SU-DHL-6 (cell line): Measurements from ENCODE around the gene RBP4.

ENCODE experiments used
- H2AFZ ChIP-seq: fragments of 200-600 bp; sonication (generic); 2 replicates; pipeline ENCODE4 v1.6.1; 2014; ENCODE audit warnings: low read depth, mild to moderate bottlenecking, moderate library complexity, mixed read lengths, antibody characterized with exemption, low read length; ENCODE audit not compliant: severe bottlenecking
- H3F3A ChIP-seq: fragments of 200-600 bp; shearing (Covaris generic); 2 replicates; pipeline ENCODE4 v1.6.0; 2016; ENCODE audit warnings: antibody characterized with exemption, mild to moderate bottlenecking; ENCODE audit not compliant: insufficient read depth
- H3K27ac ChIP-seq: fragments of 200-600 bp; sonication (generic); 2 replicates; pipeline ENCODE4 v1.5.1; 2016; ENCODE audit warnings: low read depth, mild to moderate bottlenecking, low read length, moderate library complexity, mixed read lengths
- H3K27me3 ChIP-seq: fragments of 200-600 bp; sonication (generic), shearing (Covaris generic); 2 replicates; pipeline ENCODE4 v1.6.0; 2014; ENCODE audit warnings: mild to moderate bottlenecking, low read length
- H3K36me3 ChIP-seq: fragments of 200-600 bp; sonication (generic); 2 replicates; pipeline ENCODE4 v1.6.1; 2014; ENCODE audit warnings: mild to moderate bottlenecking, low read length, mixed read lengths
- H3K4me2 ChIP-seq: fragments of 300-600, 200-600 bp; shearing (Covaris generic), sonication (generic); 2 replicates; pipeline ENCODE4 v1.6.0; 2014; ENCODE audit warnings: low read length, low read depth, mild to moderate bottlenecking; ENCODE audit not compliant: poor library complexity, severe bottlenecking
- H3K4me3 ChIP-seq: fragments of 200-600 bp; sonication (generic); 2 replicates; pipeline ENCODE4 v1.5.1; 2014; ENCODE audit warnings: antibody characterized with exemption, low read length, mild to moderate bottlenecking, mixed read lengths; ENCODE audit not compliant: insufficient read depth, poor library complexity, severe bottlenecking
- H3K79me2 ChIP-seq: fragments of 200-600 bp; sonication (generic); 2 replicates; pipeline ENCODE4 v1.6.1; 2014; ENCODE audit warnings: mild to moderate bottlenecking, low read length, moderate library complexity; ENCODE audit not compliant: insufficient read depth
- H3K9ac ChIP-seq: fragments of 200-600 bp; sonication (generic); 2 replicates; pipeline ENCODE4 v1.7.0; 2014; ENCODE audit warnings: mild to moderate bottlenecking, low read length
- H3K9me2 ChIP-seq: fragments of 200-600 bp; sonication (generic); replicated peaks from 2 replicates; pipeline ENCODE4 v1.6.1; 2014; ENCODE audit warnings: low read length; ENCODE audit not compliant: insufficient read depth
- H3K9me3 ChIP-seq: fragments of 200-600 bp; sonication (generic); 2 replicates; pipeline ENCODE4 v1.6.1; 2014; ENCODE audit warnings: low read length, mixed read lengths; ENCODE audit not compliant: insufficient read depth
- H4K20me1 ChIP-seq: fragments of 200-600 bp; sonication (generic); 2 replicates; pipeline ENCODE4 v1.6.1; 2014; ENCODE audit warnings: low read depth, mild to moderate bottlenecking, antibody characterized with exemption, low read length, moderate library complexity, mixed read lengths
- EZH2phosphoT487 ChIP-seq: fragments of 200-600 bp; sonication (generic), shearing (Covaris generic); conservative IDR thresholded peaks from 2 replicates; pipeline ENCODE4 v1.6.1; 2018; ENCODE audit warnings: mild to moderate bottlenecking, antibody characterized with exemption, low read length, moderate library complexity, mixed read lengths
- TF ChIP-seq, protein P1 (sequence below): fragments of 200-600 bp; sonication (generic); IDR thresholded peaks from one replicate; pipeline ENCODE4 v1.5.1; 2017; ENCODE audit warnings: antibody characterized with exemption, mild to moderate bottlenecking, low read length, moderate library complexity; ENCODE audit not compliant: insufficient read depth, poor library complexity, severe bottlenecking

Gene RBP4

GRCh38 chr10:93595378-93596161, 5.5 kb downstream of the RBP4 start:
- no peak overlapping the region for H3K4me2 ChIP-seq
- H3K9me3 ChIP-seq: no peaks in the 10 kb centered on the region
- H3K4me3 ChIP-seq: no peak overlapping the region
- H4K20me1 ChIP-seq: no peaks in the 10 kb centered on the region
- no peaks in the 10 kb centered on the region for H3K79me2 ChIP-seq
- TF ChIP-seq, protein P1, sequence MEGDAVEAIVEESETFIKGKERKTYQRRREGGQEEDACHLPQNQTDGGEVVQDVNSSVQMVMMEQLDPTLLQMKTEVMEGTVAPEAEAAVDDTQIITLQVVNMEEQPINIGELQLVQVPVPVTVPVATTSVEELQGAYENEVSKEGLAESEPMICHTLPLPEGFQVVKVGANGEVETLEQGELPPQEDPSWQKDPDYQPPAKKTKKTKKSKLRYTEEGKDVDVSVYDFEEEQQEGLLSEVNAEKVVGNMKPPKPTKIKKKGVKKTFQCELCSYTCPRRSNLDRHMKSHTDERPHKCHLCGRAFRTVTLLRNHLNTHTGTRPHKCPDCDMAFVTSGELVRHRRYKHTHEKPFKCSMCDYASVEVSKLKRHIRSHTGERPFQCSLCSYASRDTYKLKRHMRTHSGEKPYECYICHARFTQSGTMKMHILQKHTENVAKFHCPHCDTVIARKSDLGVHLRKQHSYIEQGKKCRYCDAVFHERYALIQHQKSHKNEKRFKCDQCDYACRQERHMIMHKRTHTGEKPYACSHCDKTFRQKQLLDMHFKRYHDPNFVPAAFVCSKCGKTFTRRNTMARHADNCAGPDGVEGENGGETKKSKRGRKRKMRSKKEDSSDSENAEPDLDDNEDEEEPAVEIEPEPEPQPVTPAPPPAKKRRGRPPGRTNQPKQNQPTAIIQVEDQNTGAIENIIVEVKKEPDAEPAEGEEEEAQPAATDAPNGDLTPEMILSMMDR: no peak
- no peak for TF ChIP-seq EZH2phosphoT487
- no peaks in the 10 kb centered on the region for H3K9me2 ChIP-seq
- H3F3A ChIP-seq: no peaks in the 10 kb centered on the region
- H3K9ac ChIP-seq: no peak overlapping the region
- H3K27ac ChIP-seq: no peak overlapping the region
- H3K27me3 ChIP-seq: no peaks in the 10 kb centered on the region
- H3K36me3 ChIP-seq: no peaks in the 10 kb centered on the region
- no peak overlapping the region for H2AFZ ChIP-seq

DNA sequence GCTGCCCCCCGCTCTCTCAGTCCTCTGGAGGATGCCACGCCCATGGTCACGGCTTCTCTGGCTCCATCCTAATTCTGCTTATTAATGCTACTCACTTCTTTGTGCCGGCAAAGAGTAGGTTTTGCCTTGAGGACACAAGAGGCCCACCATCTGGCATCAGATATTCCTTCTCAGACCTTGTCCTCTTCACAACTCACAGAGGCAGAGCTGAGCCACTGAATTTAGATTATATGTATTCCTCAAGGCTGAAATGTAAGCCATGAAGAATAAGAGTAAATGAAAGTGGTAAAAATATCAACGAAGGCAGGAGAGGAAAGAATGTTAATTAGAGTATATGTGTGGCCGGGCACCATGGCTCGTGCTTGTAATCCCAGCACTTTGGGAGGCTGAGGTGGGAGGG, 6.5 kb downstream of the RBP4 start:
- no peak overlapping the region for H3K4me2 ChIP-seq

GRCh38 chr10:93593749-93594148, 7.3 kb downstream of the RBP4 start:
- Histone ChIP-seq H3K9me3 (no peaks in the 10 kb centered on the region), H4K20me1 (no peaks in the 10 kb centered on the region), H3K79me2 (no peaks in the 10 kb centered on the region), H2AFZ (no peak overlapping the region), H3K4me2 (no peak overlapping the region), H3K9me2 (no peaks in the 10 kb centered on the region), H3F3A (no peaks in the 10 kb centered on the region), H3K27ac (no peak overlapping the region), H3K27me3 (no peaks in the 10 kb centered on the region), H3K36me3 (no peaks in the 10 kb centered on the region), H3K9ac (no peak overlapping the region), H3K4me3 (no peak overlapping the region)
- no peak for TF ChIP-seq EZH2phosphoT487
- TF ChIP-seq, protein P1: no peak

More for the DNA sequence above, 6.5 kb downstream of the RBP4 start:
- Histone ChIP-seq H3K36me3 (no peaks in the 10 kb centered on the region), H3K79me2 (no peaks in the 10 kb centered on the region), H3F3A (no peaks in the 10 kb centered on the region), H2AFZ (no peak overlapping the region), H3K9me2 (no peaks in the 10 kb centered on the region), H3K27me3 (no peaks in the 10 kb centered on the region), H4K20me1 (no peaks in the 10 kb centered on the region), H3K9ac (no peak overlapping the region), H3K27ac (no peak overlapping the region), H3K4me3 (no peak overlapping the region), H3K9me3 (no peaks in the 10 kb centered on the region)
- TF ChIP-seq EZH2phosphoT487: no peak
- TF ChIP-seq, protein P1: no peak
